GM23248 (cell line): ENCODE results near the gene TPRA1.

Experiments
- EZH2 ChIP-seq: fragments of 200-600 bp; sonication (generic); IDR thresholded peaks from 2 replicates; pipeline ENCODE4 v1.6.1; 2018; ENCODE audit warnings: antibody characterized with exemption, mild to moderate bottlenecking; ENCODE audit not compliant: insufficient read depth, poor library complexity, severe bottlenecking
- EZH2phosphoT487 ChIP-seq: fragments of 200-600 bp; sonication (generic); IDR thresholded peaks from 2 replicates; pipeline ENCODE4 v1.6.1; 2018; ENCODE audit warnings: antibody characterized with exemption, moderate library complexity, mild to moderate bottlenecking, low read depth; ENCODE audit not compliant: insufficient read depth

- no peak for TF ChIP-seq EZH2phosphoT487
- no peak for TF ChIP-seq EZH2
Measured at GRCh38 chr3:127577448-127577847, 13.1 kb downstream of the TPRA1 start.
